ENCODE results near the gene MEF2A. TPM values are rescaled to one million over a fixed set of nuclear protein-coding genes. Genes with fewer than 3 reads are reported as not detected.

The MEF2A gene
- total RNA-seq, 2 donors from 2014 or later: 25.1 to 68.7 TPM

GRCh38 chr15:99561476-99562230 lies 4.1 kb upstream of the MEF2A start:
- no peak for DNase-seq
- Histone ChIP-seq H3K36me3 (replicated peaks in 1 of 2; ENCODE audit: insufficient read depth in 1 of 2, low read depth in 2 of 2) (no peaks in the 10 kb centered on the region), H3K4me3 (no peak overlapping the region), H3K27me3 (no peaks in the 10 kb centered on the region), H3K9me3 (no peaks in the 10 kb centered on the region), H3K4me1 (peaks cover 15% of the 10 kb centered on the region), H3K27ac (no peak overlapping the region)
- 86 to 91% methylated on average over 10 of the region's 10 CpGs for WGBS, 2 donors
- no peak for TF ChIP-seq CTCF (IDR thresholded peaks at IDR 0.05)
- no peak for TF ChIP-seq POLR2A (IDR thresholded peaks at IDR 0.05)
- no peak for ATAC-seq
- intact Hi-C loops (cut with DNase I): no loop called here

- no peaks in the 10 kb centered on the region for H3K9me3 ChIP-seq
- H3K27ac ChIP-seq: no peak overlapping the region
- 59 to 72% methylated on average over 2 of the region's 2 CpGs for WGBS, 2 donors
- no peak for DNase-seq
- H3K4me3 ChIP-seq: no peak overlapping the region
- peaks cover 15% of the 10 kb centered on the region for H3K4me1 ChIP-seq
- TF ChIP-seq POLR2A (IDR thresholded peaks at IDR 0.05) (no peak), CTCF (IDR thresholded peaks at IDR 0.05) (no peak)
- intact Hi-C loops (cut with DNase I): no loop called here
- H3K27me3 ChIP-seq: no peaks in the 10 kb centered on the region
- no peak for ATAC-seq
- H3K36me3 ChIP-seq (replicated peaks in 1 of 2; ENCODE audit: insufficient read depth in 1 of 2, low read depth in 2 of 2): no peaks in the 10 kb centered on the region
Measured at GRCh38 chr15:99562238-99562637, 3.5 kb upstream of the MEF2A start.

- H3K36me3 ChIP-seq (replicated peaks in 1 of 2; ENCODE audit: insufficient read depth in 1 of 2, low read depth in 2 of 2): no peaks in the 10 kb centered on the region
- no peaks in the 10 kb centered on the region for H3K27me3 ChIP-seq
- no peaks in the 10 kb centered on the region for H3K9me3 ChIP-seq
- 30 to 34% methylated on average over 11 of the region's 11 CpGs for WGBS, 2 donors
- peaks cover 30% of the 10 kb centered on the region for H3K4me1 ChIP-seq
- intact Hi-C loops (cut with DNase I): no loop called here
- peak overlapping the region; percentile 92 to 99 (median 98) for H3K27ac ChIP-seq
- no peak for TF ChIP-seq CTCF (IDR thresholded peaks at IDR 0.05)
- TF ChIP-seq POLR2A (IDR thresholded peaks at IDR 0.05): no peak
- ATAC-seq: no peak
- no peak overlapping the region for H3K4me3 ChIP-seq
- peak; percentile 18 to 37 (median 26) for DNase-seq
Measured at GRCh38 chr15:99564221-99565048, 1.3 kb upstream of the MEF2A start.

GRCh38 chr15:99565049-99565298 lies 810 bp upstream of the MEF2A start:
- H3K4me1 ChIP-seq: peaks cover 30% of the 10 kb centered on the region
- WGBS, 2 donors: 7 to 11% methylated on average over 6 to 14 of the region's 22 CpGs
- DNase-seq (no peak), ATAC-seq (no peak)
- H3K4me3 ChIP-seq: no peak overlapping the region
- no peaks in the 10 kb centered on the region for H3K9me3 ChIP-seq
- H3K27ac ChIP-seq: peak overlapping the region; percentile 92 to 99 (median 98)
- TF ChIP-seq CTCF (IDR thresholded peaks at IDR 0.05): no peak
- TF ChIP-seq POLR2A (IDR thresholded peaks at IDR 0.05): no peak
- no peaks in the 10 kb centered on the region for H3K27me3 ChIP-seq
- intact Hi-C loops (cut with DNase I): no loop called here
- no peaks in the 10 kb centered on the region for H3K36me3 ChIP-seq (replicated peaks in 1 of 2; ENCODE audit: insufficient read depth in 1 of 2, low read depth in 2 of 2)

Data from body of pancreas (tissue), 4 donors.